ENCODE data around the gene ZNF548.

ZNF548 gene

GRCh38 chr19:57398868-57399267, 9.2 kb downstream of the ZNF548 start:
- no peak for DNase-seq (ENCODE audit: low spot score)

- no peak for DNase-seq (ENCODE audit: low spot score)
Measured at GRCh38 chr19:57403737-57404563, 14.3 kb downstream of the ZNF548 start.

- DNase-seq (ENCODE audit: low spot score) = no peak
Measured at GRCh38 chr19:57406516-57407123, 17.0 kb downstream of the ZNF548 start.

GRCh38 chr19:57410877-57411671, 21.4 kb downstream of the ZNF548 start, which contains the start of gene ZNF17:
TSS of gene ZNF17 (plus strand) at chr19:57411161. CDS start at chr19:57413616, 2,455 bp downstream.
- peak; percentile 93 for DNase-seq (ENCODE audit: low spot score)

GRCh38 chr19:57419439-57419838, 29.8 kb downstream of the ZNF548 start:
- no peak for DNase-seq (ENCODE audit: low spot score)

- no peak for DNase-seq (ENCODE audit: low spot score)
Measured at GRCh38 chr19:57421037-57421436, 31.4 kb downstream of the ZNF548 start.

- DNase-seq (ENCODE audit: low spot score) = no peak
Measured at GRCh38 chr19:57434386-57435061, 44.9 kb downstream of the ZNF548 start.

GRCh38 chr19:57435062-57435978, 45.7 kb downstream of the ZNF548 start, which contains the start of gene ZNF749:
TSS of gene ZNF749 (plus strand) at chr19:57435325. CDS start at chr19:57435579, 254 bp downstream.
- DNase-seq (ENCODE audit: low spot score) = peak; percentile 95

- no peak for DNase-seq (ENCODE audit: low spot score)
Measured at GRCh38 chr19:57436417-57436816, 46.8 kb downstream of the ZNF548 start.

GRCh38 chr19:57437931-57438330, 48.3 kb downstream of the ZNF548 start:
- DNase-seq (ENCODE audit: low spot score) = no peak

GRCh38 chr19:57438925-57439324, 49.3 kb downstream of the ZNF548 start:
- DNase-seq (ENCODE audit: low spot score) = no peak

- DNase-seq (ENCODE audit: low spot score) = no peak
Measured at GRCh38 chr19:57441979-57442752, 52.5 kb downstream of the ZNF548 start.

- no peak for DNase-seq (ENCODE audit: low spot score)
Measured at GRCh38 chr19:57443121-57443696, 53.6 kb downstream of the ZNF548 start.

GRCh38 chr19:57452307-57452706, 62.7 kb downstream of the ZNF548 start:
- no peak for DNase-seq (ENCODE audit: low spot score)

Measured in left forelimb (tissue), 1 donor.